ENCODE data around the gene ME1.
"Not testable (repeated sequence)": the region's sequence is repeated elsewhere in the genome, so short reads cannot be mapped to it uniquely, and the experiment has no call there.

The ME1 gene

DNA sequence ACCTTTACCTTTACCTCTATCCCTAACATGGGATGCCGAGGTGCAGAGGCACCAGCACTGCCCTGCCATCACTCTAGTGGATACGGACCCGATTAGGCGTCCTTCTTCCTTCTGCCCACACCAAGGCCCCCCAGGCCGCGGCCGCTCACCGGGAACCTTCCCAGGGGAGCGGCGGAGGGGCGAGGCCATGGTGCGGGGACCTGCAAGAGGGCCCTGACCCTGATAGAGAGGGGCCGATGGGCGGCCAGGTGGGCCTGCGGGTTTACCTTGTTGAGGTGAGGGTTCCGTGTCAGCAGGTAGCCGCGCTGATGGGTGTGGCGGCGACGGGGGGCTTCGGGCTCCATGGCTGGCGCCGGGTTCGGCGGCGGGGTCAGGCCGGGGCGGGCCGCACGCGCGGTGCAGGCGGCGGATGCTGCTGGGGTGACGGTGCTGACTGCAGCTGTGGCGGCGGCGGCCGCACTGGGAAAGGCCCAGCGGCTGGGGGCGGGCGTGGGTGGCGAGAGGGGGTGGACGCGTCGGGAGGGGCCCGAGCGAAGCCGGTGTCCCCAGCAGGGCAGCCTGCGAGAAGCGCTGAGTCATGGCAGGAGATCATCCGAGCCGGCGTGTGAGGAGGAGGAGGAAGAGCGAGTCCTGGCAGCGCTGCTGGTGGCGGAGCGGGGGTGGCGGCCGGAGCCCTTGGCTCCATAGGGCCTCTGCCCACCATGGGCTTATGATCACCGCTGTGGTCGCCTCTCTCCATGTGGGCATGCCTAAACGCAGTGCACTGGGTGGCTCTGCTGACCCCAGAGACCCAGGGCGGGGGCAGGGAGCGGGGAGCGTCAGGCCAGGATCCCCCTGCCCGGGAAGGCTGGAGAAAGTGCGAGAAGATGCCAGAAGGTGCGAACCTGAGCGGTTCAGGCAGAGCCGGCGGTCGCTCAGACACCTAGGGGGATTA lies at the start of gene ME1:
ME1 (minus strand) TSS at position 441 of the 934 bp plus-strand sequence; CDS start at position 344, 97 bp downstream.
- intact Hi-C loops (cut with DNase I) = no loop called here
- DNase-seq = peak; percentile 54 to 98 (median 79)

GRCh38 chr6:83480470-83480869 lies 49.6 kb upstream of the ME1 start:
- intact Hi-C loops (cut with DNase I) = no loop called here
- no peak for DNase-seq

GRCh38 chr6:83479389-83479788 lies 48.5 kb upstream of the ME1 start:
- intact Hi-C loops (cut with DNase I) = no loop called here
- DNase-seq = no peak

GRCh38 chr6:83476971-83477370 lies 46.1 kb upstream of the ME1 start:
- intact Hi-C loops (cut with DNase I) = no loop called here
- DNase-seq = no peak

- no peak for DNase-seq
- intact Hi-C loops (cut with DNase I) = no loop called here
Measured at GRCh38 chr6:83474309-83474708, 43.5 kb upstream of the ME1 start.

DNA sequence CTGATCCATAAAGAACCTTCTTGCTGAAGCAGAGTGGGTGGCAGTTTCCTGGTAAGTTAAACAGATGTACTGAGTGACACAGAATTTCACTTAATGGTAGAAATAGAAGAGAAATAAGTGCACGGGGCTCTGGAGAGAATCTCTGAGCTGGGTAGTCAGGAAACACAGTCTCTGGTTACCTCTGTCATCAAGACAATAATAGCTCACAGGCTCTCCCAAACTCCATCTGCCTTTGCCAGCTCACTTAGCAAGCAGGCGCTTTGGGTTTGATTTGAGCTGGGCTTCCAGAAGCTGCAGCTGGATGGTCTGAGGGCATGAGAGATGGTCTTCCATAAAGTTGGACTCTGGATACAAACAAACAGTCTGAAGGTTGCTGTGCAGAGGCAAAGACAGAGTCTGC lies 41.9 kb upstream of the ME1 start:
- intact Hi-C loops (cut with DNase I) = no loop called here
- no peak for DNase-seq

- intact Hi-C loops (cut with DNase I) = no loop called here
- no peak for DNase-seq
Measured at GRCh38 chr6:83470587-83470986, 39.7 kb upstream of the ME1 start.

DNA sequence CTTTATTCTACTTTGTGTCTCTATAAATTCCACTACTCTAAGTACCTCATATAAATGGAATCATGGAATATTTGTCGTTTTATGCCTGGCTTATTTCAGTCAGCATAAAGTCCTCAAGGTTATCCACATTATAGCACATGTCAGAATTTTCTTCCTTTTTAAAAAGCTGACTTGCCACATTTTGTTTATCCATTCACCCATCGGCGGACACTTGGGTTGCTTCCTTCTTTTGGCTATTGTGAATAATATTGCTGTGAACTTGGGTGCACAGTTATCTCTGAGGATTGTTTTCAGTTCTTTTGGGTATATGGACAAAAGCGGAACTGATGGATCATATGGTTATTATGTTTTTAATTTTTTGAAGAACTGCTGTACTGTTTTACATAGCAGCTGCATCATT lies 39.1 kb upstream of the ME1 start:
- intact Hi-C loops (cut with DNase I) = no loop called here
- no peak for DNase-seq

DNA sequence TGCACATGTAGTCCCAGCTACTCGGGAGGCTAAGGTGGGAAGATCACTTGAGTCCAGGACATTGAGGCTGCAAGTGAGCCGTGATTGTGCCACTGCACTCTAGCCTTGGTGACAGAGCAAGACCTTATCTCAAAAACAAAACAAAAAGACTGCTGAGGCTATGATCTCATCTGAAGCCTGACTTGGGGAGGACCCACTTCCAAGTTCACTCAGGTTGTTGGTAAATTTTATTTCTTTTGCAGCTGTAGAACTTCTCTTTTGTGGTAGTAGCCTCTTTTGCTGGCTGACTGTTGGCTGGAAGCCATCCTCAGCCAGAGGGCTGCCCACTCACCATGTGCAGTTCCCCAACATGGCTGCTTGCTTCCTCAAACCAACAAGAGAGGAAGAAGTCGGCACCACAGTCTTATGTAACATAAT lies 36.8 kb upstream of the ME1 start:
- intact Hi-C loops (cut with DNase I) = no loop called here
- peak in 6 of 10 donors; percentile 8 to 81 (median 14) for DNase-seq

GRCh38 chr6:83466328-83466727 lies 35.5 kb upstream of the ME1 start:
- intact Hi-C loops (cut with DNase I) = no loop called here
- DNase-seq = no peak

DNA sequence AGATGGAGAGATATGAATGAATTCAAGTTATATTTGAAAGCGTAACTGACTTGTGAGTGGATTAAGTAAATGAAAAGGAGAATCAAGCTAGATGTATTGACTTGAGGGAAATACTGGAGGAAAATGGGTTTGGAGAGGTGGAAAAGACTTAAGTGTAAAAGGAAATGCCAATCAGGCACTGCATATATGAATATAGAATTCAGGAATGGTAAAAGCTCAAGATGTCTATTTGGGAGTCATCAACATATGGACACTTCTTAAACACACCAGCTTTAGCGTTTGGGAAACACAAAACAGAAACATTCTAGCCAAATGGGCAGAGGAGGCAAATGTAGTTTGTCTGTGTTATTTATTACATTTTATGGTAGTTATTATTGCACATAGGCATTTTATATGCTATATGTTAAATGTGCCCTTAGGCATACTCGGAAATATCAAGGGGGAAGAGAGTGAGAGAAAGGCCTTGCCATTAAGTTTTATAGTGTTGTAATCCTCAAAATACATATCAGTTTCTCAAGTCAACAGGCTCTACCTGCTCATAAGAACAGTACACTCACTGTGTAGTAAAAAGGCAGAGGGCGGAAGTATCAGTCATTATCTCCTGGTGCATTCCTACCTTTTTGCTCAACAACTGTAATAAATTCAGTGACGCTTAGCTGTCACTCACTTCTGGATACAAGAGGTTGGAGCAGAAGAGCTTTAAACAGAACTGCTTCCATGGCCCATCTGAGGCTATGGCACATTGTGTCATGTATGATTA lies 33.7 kb upstream of the ME1 start:
- intact Hi-C loops (cut with DNase I) = no loop called here
- no peak for DNase-seq

GRCh38 chr6:83463886-83464285 lies 33.0 kb upstream of the ME1 start:
- intact Hi-C loops (cut with DNase I) = no loop called here
- no peak for DNase-seq

DNA sequence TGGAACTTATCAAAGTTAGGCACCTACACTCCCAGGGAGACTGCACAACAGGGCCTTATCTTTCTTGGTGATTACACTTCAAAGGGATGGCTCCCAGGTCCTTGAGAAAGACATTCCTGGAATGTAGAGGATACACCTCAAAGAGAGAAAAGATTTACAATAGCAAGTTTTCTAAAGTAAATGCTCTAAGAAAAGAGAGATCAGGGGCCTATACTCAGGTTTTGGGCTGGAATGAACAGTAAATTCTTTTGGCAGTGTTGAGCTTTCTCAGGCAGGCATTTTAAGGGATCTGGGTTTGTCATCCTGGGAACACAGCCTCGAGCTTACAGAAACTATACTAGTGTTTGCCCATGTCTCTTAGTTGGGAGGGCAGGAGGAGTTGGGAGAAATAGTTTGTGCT lies 31.7 kb upstream of the ME1 start:
- DNase-seq = no peak
- intact Hi-C loops (cut with DNase I) = no loop called here

- DNase-seq = no peak
- intact Hi-C loops (cut with DNase I) = no loop called here
Measured at GRCh38 chr6:83461438-83461837, 30.6 kb upstream of the ME1 start.

DNA sequence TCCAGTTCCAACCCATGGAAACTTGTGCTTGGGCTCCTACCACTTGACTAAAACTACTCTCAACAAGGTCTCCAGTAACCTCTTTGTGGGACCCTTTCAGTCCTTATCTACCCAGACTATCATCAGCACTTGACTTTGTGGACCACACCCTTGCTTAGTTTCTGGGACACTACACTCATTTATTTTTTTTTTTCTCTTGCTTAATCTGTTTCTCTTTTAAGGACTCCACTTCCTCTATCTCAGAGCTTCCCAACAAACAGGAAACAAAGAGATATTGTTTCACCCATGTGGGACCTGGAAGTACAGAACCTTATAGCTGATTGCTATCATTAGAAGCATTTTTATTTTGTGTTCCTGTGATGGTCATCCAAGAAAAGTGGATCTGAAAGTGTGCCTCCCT lies 28.8 kb upstream of the ME1 start:
- intact Hi-C loops (cut with DNase I) = no loop called here
- no peak for DNase-seq

- DNase-seq; intact Hi-C loops (cut with DNase I): not testable (repeated sequence)
Measured at GRCh38 chr6:83450015-83450414, 19.2 kb upstream of the ME1 start.

- DNase-seq; intact Hi-C loops (cut with DNase I): not testable (repeated sequence)
Measured at GRCh38 chr6:83444086-83444699, 13.3 kb upstream of the ME1 start.

DNA sequence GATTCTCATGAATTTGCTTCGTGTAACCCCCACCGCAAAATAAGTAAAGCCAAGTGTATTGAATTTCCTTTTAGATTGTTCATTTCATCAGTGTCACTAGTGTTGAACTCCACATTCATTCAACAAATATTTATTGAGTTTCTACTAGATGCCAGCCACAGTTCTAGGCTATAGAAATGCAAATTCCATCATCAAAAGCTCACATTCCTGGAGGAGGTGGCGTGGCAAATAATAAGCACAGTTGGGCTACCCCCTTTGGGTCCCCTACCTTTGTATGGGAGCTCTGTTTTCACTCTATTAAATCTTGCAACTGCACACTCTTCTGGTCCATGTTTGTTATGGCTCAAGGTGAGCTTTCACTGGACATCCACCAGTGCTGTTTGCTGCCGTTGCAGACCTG lies 12.7 kb upstream of the ME1 start:
- DNase-seq = no peak
- intact Hi-C loops (cut with DNase I) = no loop called here

- DNase-seq = no peak
- intact Hi-C loops (cut with DNase I) = no loop called here
Measured at GRCh38 chr6:83442752-83443151, 11.9 kb upstream of the ME1 start.

DNA sequence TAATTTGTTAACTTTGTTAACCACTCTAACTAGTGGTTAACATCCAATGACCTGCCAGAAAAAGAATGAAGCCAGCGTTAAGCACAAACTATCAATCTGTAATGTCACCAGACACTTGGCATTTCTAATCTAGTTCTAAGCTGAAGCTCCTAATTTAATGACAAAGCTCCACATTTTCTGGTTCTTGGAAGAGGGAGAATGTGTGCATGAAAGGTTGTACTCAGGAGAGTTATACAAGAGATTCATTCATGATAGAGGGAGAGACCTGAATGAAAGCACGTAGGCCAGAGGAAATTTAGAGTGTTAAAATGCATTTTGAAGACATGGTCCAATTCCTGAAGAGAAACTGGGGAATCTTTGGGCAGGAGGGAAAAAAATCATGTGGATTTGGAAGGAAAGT lies 8.3 kb upstream of the ME1 start:
- no peak for DNase-seq
- intact Hi-C loops (cut with DNase I) = no loop called here

GRCh38 chr6:83436674-83437073 lies 5.8 kb upstream of the ME1 start:
- intact Hi-C loops (cut with DNase I) = no loop called here
- no peak for DNase-seq
